GM23338 (cell line): Measurements from ENCODE around the gene ST6GALNAC4.

ENCODE experiments used
- EZH2 ChIP-seq: fragments of 200-600 bp; sonication (generic); IDR thresholded peaks from one replicate; pipeline ENCODE4 v1.8.0; 2017; ENCODE audit warnings: antibody characterized with exemption, mild to moderate bottlenecking, low read depth; ENCODE audit not compliant: unreplicated experiment
- EZH2phosphoT487 ChIP-seq: fragments of 200-600 bp; sonication (generic); IDR thresholded peaks from one replicate; pipeline ENCODE4 v1.8.1; 2018; ENCODE audit warnings: antibody characterized with exemption; ENCODE audit not compliant: unreplicated experiment
- POLR2AphosphoS5 ChIP-seq: IDR thresholded peaks from 2 replicates; pipeline ENCODE4 v1.6.1; 2016; ENCODE audit warnings: antibody characterized with exemption, low read depth
- TF ChIP-seq, protein P1 (sequence below), 2 experiments: fragments of 200-600 bp in 1 of 2; sonication (generic) in 1 of 2; conservative IDR thresholded peaks; 2 replicates each; pipeline versions ENCODE4 v1.5.1 to v1.6.1; 2016 to 2017; ENCODE audit warnings: antibody characterized with exemption in 2 of 2, low read depth in 2 of 2, mild to moderate bottlenecking in 2 of 2, moderate library complexity in 1 of 2
- TF ChIP-seq, protein P2 (sequence below): fragments of 250-450 bp; sonication (Bioruptor Pico); IDR thresholded peaks from 2 replicates; pipeline ENCODE4 v1.5.0; 2020; ENCODE audit warnings: mild to moderate bottlenecking, moderate library complexity
- TF ChIP-seq, protein P3 (sequence below): IDR thresholded peaks from one replicate; pipeline ENCODE4 v1.6.1; 2018; ENCODE audit warnings: antibody characterized with exemption; ENCODE audit not compliant: unreplicated experiment

DNA sequence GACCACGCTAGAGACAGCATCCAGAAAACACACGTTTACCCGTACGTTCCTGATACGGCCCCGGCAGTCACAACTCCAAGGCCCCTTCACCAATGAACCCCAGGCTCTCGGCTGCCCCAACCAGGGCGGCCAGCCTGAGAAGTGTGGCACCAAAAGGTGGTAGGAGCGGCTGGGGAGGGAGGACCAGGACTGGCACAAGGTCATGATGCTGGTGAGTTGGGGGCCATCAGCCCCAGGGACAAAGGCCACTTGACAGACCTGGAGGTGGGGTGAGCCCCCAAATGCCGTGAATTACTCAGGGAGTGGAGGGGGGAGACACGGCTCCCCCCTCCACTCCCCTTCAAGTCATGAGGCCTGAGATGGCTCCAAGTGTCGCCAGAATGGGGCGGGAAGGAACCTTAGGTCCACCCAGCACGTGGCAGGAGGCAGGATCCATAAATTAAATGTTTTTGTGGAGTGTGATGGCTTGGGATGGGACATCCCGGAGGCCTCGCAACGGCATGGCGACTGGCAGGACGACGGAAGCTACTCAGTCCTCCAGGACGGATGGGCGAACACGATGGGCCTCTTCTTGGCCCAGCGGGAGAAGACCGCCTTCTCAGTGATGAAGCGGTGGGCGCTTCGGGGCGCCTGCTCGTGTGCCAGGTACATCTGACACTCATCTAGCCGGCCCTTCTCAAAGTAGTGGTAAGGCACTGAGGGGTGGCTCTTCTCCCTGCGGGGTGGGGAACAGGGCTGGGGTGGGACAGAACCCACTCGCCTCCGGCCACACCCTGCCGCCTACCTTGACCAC, 8.8 kb downstream of the ST6GALNAC4 start:
- TF ChIP-seq, protein P1, sequence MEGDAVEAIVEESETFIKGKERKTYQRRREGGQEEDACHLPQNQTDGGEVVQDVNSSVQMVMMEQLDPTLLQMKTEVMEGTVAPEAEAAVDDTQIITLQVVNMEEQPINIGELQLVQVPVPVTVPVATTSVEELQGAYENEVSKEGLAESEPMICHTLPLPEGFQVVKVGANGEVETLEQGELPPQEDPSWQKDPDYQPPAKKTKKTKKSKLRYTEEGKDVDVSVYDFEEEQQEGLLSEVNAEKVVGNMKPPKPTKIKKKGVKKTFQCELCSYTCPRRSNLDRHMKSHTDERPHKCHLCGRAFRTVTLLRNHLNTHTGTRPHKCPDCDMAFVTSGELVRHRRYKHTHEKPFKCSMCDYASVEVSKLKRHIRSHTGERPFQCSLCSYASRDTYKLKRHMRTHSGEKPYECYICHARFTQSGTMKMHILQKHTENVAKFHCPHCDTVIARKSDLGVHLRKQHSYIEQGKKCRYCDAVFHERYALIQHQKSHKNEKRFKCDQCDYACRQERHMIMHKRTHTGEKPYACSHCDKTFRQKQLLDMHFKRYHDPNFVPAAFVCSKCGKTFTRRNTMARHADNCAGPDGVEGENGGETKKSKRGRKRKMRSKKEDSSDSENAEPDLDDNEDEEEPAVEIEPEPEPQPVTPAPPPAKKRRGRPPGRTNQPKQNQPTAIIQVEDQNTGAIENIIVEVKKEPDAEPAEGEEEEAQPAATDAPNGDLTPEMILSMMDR (conservative IDR thresholded peaks at IDR 0.05; ENCODE audit: low read depth in 2 of 2) = no peak
- TF ChIP-seq POLR2AphosphoS5 (no peak), EZH2phosphoT487 (no peak), EZH2 (no peak)
- TF ChIP-seq, protein P2, sequence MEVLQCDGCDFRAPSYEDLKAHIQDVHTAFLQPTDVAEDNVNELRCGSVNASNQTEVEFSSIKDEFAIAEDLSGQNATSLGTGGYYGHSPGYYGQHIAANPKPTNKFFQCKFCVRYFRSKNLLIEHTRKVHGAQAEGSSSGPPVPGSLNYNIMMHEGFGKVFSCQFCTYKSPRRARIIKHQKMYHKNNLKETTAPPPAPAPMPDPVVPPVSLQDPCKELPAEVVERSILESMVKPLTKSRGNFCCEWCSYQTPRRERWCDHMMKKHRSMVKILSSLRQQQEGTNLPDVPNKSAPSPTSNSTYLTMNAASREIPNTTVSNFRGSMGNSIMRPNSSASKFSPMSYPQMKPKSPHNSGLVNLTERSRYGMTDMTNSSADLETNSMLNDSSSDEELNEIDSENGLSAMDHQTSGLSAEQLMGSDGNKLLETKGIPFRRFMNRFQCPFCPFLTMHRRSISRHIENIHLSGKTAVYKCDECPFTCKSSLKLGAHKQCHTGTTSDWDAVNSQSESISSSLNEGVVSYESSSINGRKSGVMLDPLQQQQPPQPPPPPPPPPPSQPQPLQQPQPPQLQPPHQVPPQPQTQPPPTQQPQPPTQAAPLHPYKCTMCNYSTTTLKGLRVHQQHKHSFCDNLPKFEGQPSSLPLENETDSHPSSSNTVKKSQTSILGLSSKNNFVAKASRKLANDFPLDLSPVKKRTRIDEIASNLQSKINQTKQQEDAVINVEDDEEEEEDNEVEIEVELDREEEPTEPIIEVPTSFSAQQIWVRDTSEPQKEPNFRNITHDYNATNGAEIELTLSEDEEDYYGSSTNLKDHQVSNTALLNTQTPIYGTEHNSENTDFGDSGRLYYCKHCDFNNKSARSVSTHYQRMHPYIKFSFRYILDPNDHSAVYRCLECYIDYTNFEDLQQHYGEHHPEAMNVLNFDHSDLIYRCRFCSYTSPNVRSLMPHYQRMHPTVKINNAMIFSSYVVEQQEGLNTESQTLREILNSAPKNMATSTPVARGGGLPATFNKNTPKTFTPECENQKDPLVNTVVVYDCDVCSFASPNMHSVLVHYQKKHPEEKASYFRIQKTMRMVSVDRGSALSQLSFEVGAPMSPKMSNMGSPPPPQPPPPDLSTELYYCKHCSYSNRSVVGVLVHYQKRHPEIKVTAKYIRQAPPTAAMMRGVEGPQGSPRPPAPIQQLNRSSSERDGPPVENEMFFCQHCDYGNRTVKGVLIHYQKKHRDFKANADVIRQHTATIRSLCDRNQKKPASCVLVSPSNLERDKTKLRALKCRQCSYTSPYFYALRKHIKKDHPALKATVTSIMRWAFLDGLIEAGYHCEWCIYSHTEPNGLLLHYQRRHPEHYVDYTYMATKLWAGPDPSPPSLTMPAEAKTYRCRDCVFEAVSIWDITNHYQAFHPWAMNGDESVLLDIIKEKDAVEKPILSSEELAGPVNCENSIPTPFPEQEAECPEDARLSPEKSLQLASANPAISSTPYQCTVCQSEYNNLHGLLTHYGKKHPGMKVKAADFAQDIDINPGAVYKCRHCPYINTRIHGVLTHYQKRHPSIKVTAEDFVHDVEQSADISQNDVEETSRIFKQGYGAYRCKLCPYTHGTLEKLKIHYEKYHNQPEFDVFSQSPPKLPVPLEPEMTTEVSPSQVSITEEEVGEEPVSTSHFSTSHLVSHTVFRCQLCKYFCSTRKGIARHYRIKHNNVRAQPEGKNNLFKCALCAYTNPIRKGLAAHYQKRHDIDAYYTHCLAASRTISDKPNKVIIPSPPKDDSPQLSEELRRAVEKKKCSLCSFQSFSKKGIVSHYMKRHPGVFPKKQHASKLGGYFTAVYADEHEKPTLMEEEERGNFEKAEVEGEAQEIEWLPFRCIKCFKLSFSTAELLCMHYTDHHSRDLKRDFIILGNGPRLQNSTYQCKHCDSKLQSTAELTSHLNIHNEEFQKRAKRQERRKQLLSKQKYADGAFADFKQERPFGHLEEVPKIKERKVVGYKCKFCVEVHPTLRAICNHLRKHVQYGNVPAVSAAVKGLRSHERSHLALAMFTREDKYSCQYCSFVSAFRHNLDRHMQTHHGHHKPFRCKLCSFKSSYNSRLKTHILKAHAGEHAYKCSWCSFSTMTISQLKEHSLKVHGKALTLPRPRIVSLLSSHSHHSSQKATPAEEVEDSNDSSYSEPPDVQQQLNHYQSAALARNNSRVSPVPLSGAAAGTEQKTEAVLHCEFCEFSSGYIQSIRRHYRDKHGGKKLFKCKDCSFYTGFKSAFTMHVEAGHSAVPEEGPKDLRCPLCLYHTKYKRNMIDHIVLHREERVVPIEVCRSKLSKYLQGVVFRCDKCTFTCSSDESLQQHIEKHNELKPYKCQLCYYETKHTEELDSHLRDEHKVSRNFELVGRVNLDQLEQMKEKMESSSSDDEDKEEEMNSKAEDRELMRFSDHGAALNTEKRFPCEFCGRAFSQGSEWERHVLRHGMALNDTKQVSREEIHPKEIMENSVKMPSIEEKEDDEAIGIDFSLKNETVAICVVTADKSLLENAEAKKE (CRISPR knock-in tag) = no peak
- TF ChIP-seq, protein P3, sequence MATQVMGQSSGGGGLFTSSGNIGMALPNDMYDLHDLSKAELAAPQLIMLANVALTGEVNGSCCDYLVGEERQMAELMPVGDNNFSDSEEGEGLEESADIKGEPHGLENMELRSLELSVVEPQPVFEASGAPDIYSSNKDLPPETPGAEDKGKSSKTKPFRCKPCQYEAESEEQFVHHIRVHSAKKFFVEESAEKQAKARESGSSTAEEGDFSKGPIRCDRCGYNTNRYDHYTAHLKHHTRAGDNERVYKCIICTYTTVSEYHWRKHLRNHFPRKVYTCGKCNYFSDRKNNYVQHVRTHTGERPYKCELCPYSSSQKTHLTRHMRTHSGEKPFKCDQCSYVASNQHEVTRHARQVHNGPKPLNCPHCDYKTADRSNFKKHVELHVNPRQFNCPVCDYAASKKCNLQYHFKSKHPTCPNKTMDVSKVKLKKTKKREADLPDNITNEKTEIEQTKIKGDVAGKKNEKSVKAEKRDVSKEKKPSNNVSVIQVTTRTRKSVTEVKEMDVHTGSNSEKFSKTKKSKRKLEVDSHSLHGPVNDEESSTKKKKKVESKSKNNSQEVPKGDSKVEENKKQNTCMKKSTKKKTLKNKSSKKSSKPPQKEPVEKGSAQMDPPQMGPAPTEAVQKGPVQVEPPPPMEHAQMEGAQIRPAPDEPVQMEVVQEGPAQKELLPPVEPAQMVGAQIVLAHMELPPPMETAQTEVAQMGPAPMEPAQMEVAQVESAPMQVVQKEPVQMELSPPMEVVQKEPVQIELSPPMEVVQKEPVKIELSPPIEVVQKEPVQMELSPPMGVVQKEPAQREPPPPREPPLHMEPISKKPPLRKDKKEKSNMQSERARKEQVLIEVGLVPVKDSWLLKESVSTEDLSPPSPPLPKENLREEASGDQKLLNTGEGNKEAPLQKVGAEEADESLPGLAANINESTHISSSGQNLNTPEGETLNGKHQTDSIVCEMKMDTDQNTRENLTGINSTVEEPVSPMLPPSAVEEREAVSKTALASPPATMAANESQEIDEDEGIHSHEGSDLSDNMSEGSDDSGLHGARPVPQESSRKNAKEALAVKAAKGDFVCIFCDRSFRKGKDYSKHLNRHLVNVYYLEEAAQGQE = no peak
